Stimulated activated CD4-positive, alpha-beta T cell treated with anti-CD3 and anti-CD28 coated beads, TNF-alpha, amount 100 ng/mL, for 4 hours (primary cell): ENCODE measurements around the gene CRY1.

Experiments
- DNase-seq, 3 experiments: peaks; one replicate each; pipeline ENCODE4 v3.0.0-alpha.2; 2020; ENCODE audit warnings: low read depth in 3 of 3

The CRY1 gene

GRCh38 chr12:107093417-107094182 is at the start of gene CRY1:
CRY1 (minus strand) TSS chr12:107093549; CDS start chr12:107092961, 588 bp downstream.
- DNase-seq: peak; percentile 85 to 89 (median 88)

GRCh38 chr12:107139787-107140186 is 46.4 kb upstream of the CRY1 start:
- DNase-seq: no peak

GRCh38 chr12:107138990-107139389 is 45.6 kb upstream of the CRY1 start:
- DNase-seq: no peak

GRCh38 chr12:107135177-107135576 is 41.8 kb upstream of the CRY1 start:
- DNase-seq: no peak

DNA sequence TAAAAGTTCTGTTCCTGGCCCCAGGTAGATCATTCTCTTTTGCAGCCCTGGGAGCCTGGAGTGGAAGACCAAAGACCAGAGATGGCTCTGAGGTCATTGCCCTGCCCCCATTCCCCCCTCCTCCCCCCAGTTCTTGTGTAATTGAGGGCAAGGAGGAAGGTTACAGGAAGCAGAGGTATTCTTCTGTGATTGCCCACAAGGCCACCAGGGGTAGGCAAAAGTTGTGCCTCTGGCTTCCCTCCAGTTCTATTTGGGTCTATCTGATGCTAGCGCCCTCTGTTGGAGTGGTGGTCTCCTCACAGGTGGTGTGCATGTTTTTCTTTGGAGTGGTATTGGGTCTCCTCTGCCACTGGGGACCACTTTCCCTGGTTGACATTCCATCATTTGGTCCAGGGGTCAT is 41.2 kb upstream of the CRY1 start:
- DNase-seq: no peak

GRCh38 chr12:107133462-107133861 is 40.1 kb upstream of the CRY1 start:
- DNase-seq: no peak

GRCh38 chr12:107131832-107132616 is 38.7 kb upstream of the CRY1 start:
- DNase-seq: peak in 1 of 3 experiments; percentile 3

- no peak for DNase-seq
Measured at GRCh38 chr12:107130830-107131611, 37.7 kb upstream of the CRY1 start.

GRCh38 chr12:107129315-107129930 is 36.1 kb upstream of the CRY1 start:
- no peak for DNase-seq

DNA sequence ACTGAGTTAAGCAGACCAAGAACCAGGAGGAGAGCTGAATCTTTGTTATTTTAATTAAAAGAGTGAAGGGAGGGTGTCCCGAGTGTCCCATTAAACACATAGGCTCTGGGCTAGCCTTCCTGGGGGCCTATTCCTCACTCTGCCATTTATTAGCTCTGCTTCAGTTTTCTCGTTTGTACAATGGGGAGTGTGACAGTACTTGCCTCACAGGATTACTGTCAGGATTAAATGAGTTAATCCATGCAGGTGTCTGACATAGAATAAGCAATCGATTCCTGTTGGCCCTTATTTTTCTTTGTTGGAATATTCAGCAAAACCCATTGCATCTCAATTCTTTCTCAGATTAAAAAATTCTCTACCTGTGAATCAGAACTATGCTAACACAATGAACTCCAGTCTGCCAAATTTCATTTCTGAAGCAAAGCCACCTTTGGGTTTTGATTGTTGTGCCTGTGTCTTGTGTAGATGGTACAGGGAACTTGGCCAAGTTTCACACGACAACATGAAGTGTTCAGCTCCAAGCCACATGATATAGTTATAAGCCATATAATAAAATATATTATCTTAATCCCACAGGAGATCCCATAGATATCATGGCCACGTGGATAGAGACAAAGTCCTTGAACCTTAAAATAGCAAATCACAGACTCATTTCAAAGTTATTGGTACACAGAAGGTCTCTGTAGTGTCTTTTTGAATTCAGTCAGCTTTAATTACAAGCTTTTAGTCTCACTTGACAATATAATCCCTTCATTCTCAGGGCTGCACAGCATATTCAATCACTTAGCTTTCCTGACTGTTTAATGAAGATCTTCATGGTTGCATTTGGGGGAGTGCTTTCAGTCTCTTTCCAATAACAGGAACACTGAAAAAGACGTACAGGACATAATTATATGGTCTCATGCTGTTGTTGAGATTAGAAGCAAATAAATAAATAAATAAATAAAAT is 34.4 kb upstream of the CRY1 start:
- DNase-seq: no peak

- no peak for DNase-seq
Measured at GRCh38 chr12:107126796-107127481, 33.6 kb upstream of the CRY1 start.

DNA sequence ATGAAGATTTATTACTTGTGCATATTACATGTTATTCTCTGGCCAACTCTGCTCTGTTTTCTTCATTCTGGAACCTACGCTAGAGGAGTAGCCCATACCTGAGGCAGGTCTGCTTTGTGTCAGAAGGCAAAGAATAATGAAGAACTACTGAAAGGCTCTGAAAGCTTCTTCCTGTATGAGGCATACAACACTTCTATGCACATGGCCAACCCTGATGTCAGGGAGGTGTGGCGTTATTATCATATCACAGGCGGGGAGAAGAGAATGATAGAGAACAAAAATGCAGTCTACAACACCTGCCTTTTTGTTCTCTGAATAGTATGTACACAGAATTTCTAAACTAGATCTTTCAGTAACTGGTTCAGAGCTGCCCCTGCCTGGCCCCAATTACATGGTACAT is 32.5 kb upstream of the CRY1 start:
- DNase-seq: no peak

DNA sequence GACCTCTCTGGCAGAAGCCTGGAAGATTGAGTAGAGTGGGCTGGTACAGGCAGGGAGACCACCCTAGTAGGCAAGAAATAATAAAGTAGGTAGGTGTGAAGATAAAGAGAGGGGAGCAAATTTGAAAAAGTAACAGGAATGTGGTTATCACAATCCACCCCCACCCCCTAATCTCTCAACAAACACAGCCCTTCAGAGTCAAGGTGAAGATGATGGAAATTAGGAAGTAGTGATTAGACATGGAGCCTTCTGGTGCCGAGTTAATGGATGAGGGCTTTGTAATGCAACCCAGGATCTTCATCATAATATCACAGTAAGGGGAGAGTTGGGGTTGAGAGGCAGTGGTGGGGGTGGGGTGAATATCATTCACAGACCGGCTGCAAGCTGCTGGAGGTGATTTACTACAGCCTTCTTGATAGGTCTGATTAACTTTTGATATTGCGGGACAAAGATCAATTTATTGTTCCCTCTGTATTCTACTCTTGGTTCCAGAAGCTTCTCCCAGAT is 29.2 kb upstream of the CRY1 start:
- DNase-seq: no peak

DNA sequence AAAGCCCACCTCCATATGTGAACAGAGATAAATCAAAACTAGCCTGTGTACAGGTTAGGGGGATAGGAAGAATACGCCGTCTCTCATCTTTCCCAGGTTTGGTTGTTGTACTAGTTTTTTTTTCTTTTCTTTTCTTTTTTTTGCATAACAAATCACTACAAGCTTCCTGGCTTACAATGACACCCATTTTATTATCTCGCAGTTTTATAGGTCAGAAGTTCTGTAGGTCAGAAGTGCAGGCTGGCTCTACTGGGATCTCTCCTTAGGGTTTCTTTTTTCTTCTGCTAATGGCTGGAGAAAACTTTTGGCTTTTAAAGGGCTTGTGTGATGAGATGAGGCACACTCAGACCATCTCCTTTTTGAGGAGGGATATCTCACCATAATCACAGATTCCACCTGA is 25.7 kb upstream of the CRY1 start:
- no peak for DNase-seq

DNA sequence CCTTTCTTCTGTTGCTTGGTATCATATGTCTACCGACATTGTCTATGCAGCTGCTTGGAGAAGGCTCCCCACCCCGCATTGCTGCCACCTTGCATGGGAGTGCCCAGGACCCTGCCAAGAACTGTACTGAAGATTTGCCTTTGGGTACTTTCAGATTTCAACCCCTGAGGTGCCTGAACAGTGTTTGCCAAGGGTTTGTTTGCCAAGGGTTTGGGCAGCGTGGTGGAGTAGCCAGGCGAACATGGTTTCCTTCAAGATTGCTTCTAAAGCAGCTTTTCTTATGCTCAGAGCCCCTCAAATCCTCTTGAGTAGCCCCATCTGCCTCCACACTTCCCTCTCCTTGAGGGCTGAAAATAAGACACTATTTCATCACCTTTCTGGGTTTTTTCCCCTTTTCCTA is 25.3 kb upstream of the CRY1 start:
- no peak for DNase-seq

- no peak for DNase-seq
Measured at GRCh38 chr12:107115119-107115518, 21.8 kb upstream of the CRY1 start.

GRCh38 chr12:107111314-107111713 is 18.0 kb upstream of the CRY1 start:
- DNase-seq: no peak

DNA sequence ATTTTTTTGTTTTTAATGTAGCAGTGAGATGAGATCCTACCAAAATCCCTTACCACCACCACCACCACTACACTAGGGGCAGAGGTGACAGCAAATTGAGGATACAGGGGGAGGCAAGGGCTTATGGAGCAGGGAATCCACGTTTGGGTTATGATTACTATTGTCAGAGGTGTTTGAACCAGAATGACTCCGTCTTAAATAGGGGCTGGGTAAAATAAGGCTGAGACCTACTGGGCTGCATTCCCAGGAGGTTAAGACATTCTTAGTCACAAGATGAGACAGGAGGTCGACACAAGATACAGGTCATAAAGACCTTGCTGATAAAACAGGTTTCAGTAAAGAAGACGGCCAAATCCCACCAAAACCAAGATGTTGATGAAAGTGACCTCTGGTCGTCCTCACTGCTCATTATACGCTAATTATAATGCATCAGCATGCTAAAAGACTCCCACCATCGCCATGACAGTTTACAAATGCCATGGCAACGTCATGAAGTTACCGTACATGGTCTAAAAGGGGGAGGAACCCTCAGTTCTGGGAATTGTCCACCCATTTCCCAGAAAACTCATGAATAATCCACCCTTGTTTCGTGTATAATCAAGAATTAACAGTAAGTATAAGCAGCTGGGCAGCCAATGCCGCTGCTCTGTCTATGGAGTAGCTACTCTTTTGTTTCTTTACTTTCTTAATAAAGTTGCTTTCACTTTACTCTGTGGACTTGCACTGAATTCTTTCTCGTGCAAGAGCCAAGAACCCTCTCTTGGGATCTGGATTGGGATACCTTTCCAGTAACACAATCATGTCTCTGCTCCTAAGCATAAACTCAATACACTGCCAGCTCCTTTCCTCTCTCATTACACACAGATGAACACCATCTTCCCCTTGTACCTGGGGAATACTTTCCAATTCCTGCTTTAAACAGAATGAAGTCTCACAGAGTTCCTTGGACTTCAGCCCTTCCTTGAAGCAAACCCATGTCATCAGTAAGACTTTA is 16.7 kb upstream of the CRY1 start:
- DNase-seq: no peak
